ENCODE measurements around the gene ZNF423. TPM values are rescaled to one million over a fixed set of nuclear protein-coding genes. Genes with fewer than 3 reads are reported as not detected.

ZNF423 gene
- polyA plus RNA-seq, 1 of the 3 experiments (the other 2 are of a cell fraction): 1.2 TPM

- POLR2A ChIA-PET: no interaction called here
Measured at GRCh38 chr16:49766225-49766624, 89.7 kb downstream of the ZNF423 start.

GRCh38 chr16:49763826-49764225 is 92.1 kb downstream of the ZNF423 start:
- H3K27ac ChIP-seq (ENCODE audit: low read depth in 2 of 2, low read length in 1 of 2): 0 out of 4 replicates have a peak overlapping the region, but pooled peaks of 1 of the 2 experiments have one; percentile 35
- H4K20me1 ChIP-seq (ENCODE audit: insufficient read depth): no peaks in the 10 kb centered on the region
- H3K9me2 ChIP-seq: no peaks in the 10 kb centered on the region
- peaks cover 0 to 2% of the 10 kb centered on the region in 2 experiments; a peak in 2 of 4 replicates for H3K4me1 ChIP-seq (ENCODE audit: control insufficient read depth in 1 of 2, insufficient read depth in 2 of 2, low read depth in 1 of 2, low read length in 1 of 2)
- H3K4me3 ChIP-seq (ENCODE audit: low read depth in 2 of 2, low read length in 1 of 2): no peak overlapping the region
- no peaks in the 10 kb centered on the region for H3F3A ChIP-seq (replicated peaks; ENCODE audit: insufficient read depth)
- H3K36me3 ChIP-seq (replicated peaks in 1 of 2; ENCODE audit: control insufficient read depth in 1 of 2, insufficient read depth in 2 of 2, low read length in 1 of 2): no peaks in the 10 kb centered on the region
- no peak overlapping the region for H2AFZ ChIP-seq (ENCODE audit: low read depth)
- POLR2A ChIA-PET: no interaction called here
- no peaks in the 10 kb centered on the region for H3K9me3 ChIP-seq
- DNase-seq: no peak
- CTCF ChIA-PET: no interaction called here
- no peak overlapping the region for H3K9ac ChIP-seq
- no peaks in the 10 kb centered on the region for H3K79me2 ChIP-seq (ENCODE audit: insufficient read depth)
- H3K4me2 ChIP-seq: 0 out of 2 replicates have a peak overlapping the region, but pooled peaks have one; percentile 30
- TF ChIP-seq TAF1 (IDR thresholded peaks at IDR 0.05; ENCODE audit: borderline replicate concordance, low read depth, low read length) (no peak), MXI1 (IDR thresholded peaks at IDR 0.05; ENCODE audit: low read depth, low read length) (no peak), ELF1 (IDR thresholded peaks at IDR 0.05) (no peak), TCF12 (IDR thresholded peaks at IDR 0.05) (no peak), FOXM1 (IDR thresholded peaks at IDR 0.05; ENCODE audit: low read depth) (no peak), GABPA (IDR thresholded peaks at IDR 0.05; ENCODE audit: low read depth) (no peak), EZH2phosphoT487 (IDR thresholded peaks at IDR 0.05; ENCODE audit: borderline replicate concordance, low read depth) (no peak), CTCF (IDR thresholded peaks at IDR 0.05) (no peak)
- 49% methylated on average over 10 of the region's 10 CpGs for WGBS (ENCODE audit: low lambda C conversion rate)
- H3K27me3 ChIP-seq (ENCODE audit: insufficient read depth): no peaks in the 10 kb centered on the region

More at GRCh38 chr16:49766225-49766624, 89.7 kb downstream of the ZNF423 start:
- Histone ChIP-seq H3K27ac (ENCODE audit: low read depth in 2 of 2, low read length in 1 of 2) (no peak overlapping the region), H3K36me3 (replicated peaks in 1 of 2; ENCODE audit: control insufficient read depth in 1 of 2, insufficient read depth in 2 of 2, low read length in 1 of 2) (no peaks in the 10 kb centered on the region), H4K20me1 (ENCODE audit: insufficient read depth) (no peaks in the 10 kb centered on the region), H3K27me3 (ENCODE audit: insufficient read depth) (no peaks in the 10 kb centered on the region), H3K4me3 (ENCODE audit: low read depth in 2 of 2, low read length in 1 of 2) (no peak overlapping the region), H3K4me2 (no peak overlapping the region), H3F3A (replicated peaks; ENCODE audit: insufficient read depth) (no peaks in the 10 kb centered on the region), H3K4me1 (ENCODE audit: control insufficient read depth in 1 of 2, insufficient read depth in 2 of 2, low read depth in 1 of 2, low read length in 1 of 2) (peaks cover 0 to 2% of the 10 kb centered on the region in 2 experiments; a peak in 2 of 4 replicates), H2AFZ (ENCODE audit: low read depth) (no peak overlapping the region), H3K9ac (no peak overlapping the region), H3K79me2 (ENCODE audit: insufficient read depth) (no peaks in the 10 kb centered on the region), H3K9me3 (no peaks in the 10 kb centered on the region), H3K9me2 (no peaks in the 10 kb centered on the region)
- 63% methylated on average over 6 of the region's 6 CpGs for WGBS (ENCODE audit: low lambda C conversion rate)
- no peak for DNase-seq
- no peak for TF ChIP-seq FOXJ3 (CRISPR knock-in tag; IDR thresholded peaks at IDR 0.05)
- no peak for TF ChIP-seq NRF1 (IDR thresholded peaks at IDR 0.05; ENCODE audit: low read depth, low read length)
- peak; percentile 37 for TF ChIP-seq RAD21 (IDR thresholded peaks at IDR 0.05; ENCODE audit: low read length)
- CTCF ChIA-PET: interaction anchor here (1.1 to 1.6 kb wide), 4 partner anchors 9 to 101 kb away, joined by 3 to 4 read pairs (median 4); no protein-coding TSS in a partner anchor

- Histone ChIP-seq H3K27ac (ENCODE audit: low read depth in 2 of 2, low read length in 1 of 2) (no peak overlapping the region), H3K9me3 (no peaks in the 10 kb centered on the region), H4K20me1 (ENCODE audit: insufficient read depth) (no peaks in the 10 kb centered on the region), H3F3A (replicated peaks; ENCODE audit: insufficient read depth) (no peaks in the 10 kb centered on the region), H3K9me2 (no peaks in the 10 kb centered on the region), H3K79me2 (ENCODE audit: insufficient read depth) (no peaks in the 10 kb centered on the region), H3K9ac (no peak overlapping the region), H2AFZ (ENCODE audit: low read depth) (no peak overlapping the region), H3K4me2 (no peak overlapping the region), H3K27me3 (ENCODE audit: insufficient read depth) (no peaks in the 10 kb centered on the region), H3K36me3 (replicated peaks in 1 of 2; ENCODE audit: control insufficient read depth in 1 of 2, insufficient read depth in 2 of 2, low read length in 1 of 2) (no peaks in the 10 kb centered on the region), H3K4me1 (ENCODE audit: control insufficient read depth in 1 of 2, insufficient read depth in 2 of 2, low read depth in 1 of 2, low read length in 1 of 2) (peaks cover 0 to 12% of the 10 kb centered on the region in 2 experiments; a peak in 2 of 4 replicates), H3K4me3 (ENCODE audit: low read depth in 2 of 2, low read length in 1 of 2) (no peak overlapping the region)
- WGBS (ENCODE audit: low lambda C conversion rate): 53% methylated on average over 7 of the region's 7 CpGs
- CTCF ChIA-PET: interaction anchor here (0.6 kb wide), 1 partner anchor 81 kb away, joined by 3 read pairs; no protein-coding TSS in a partner anchor
- POLR2A ChIA-PET: no interaction called here
- DNase-seq: no peak
- TF ChIP-seq IRF3 (IDR thresholded peaks at IDR 0.05; ENCODE audit: low read depth, low read length) (no peak), MEF2A (IDR thresholded peaks at IDR 0.05; ENCODE audit: borderline replicate concordance, low read depth) (no peak), REST (IDR thresholded peaks at IDR 0.05; ENCODE audit: low read depth, low read length) (no peak)
Measured at GRCh38 chr16:49760815-49761214, 95.1 kb downstream of the ZNF423 start.
